ENCODE results near the gene IPCEF1. TPM values are rescaled to one million over a fixed set of nuclear protein-coding genes. Genes with fewer than 3 reads are reported as not detected.

Gene IPCEF1
- total and polyA plus RNA-seq, 2 donors (not counting 3 experiments of a cell fraction or from before 2014, with no cell fraction given): 0.01 to 0.51 TPM

GRCh38 chr6:154106251-154106650, 250.4 kb downstream of the IPCEF1 start:
- Histone ChIP-seq H3K79me2 (ENCODE audit: control insufficient read depth, insufficient read depth, low read length) (no peaks in the 10 kb centered on the region), H3K9me1 (replicated peaks; ENCODE audit: control insufficient read depth, extremely low read depth, insufficient read depth, low read length) (no peaks in the 10 kb centered on the region), H3K9ac (replicated peaks; ENCODE audit: extremely low read depth, insufficient read depth, low read length) (no peak overlapping the region), H3K4me2 (ENCODE audit: insufficient read depth, low read length) (no peak overlapping the region), H3K9me3 (replicated peaks; ENCODE audit: control insufficient read depth, insufficient read depth, low read length) (no peaks in the 10 kb centered on the region), H3K4me3 (replicated peaks in 1 of 3; ENCODE audit: insufficient read depth in 1 of 3, low read depth in 1 of 3, low read length in 3 of 3) (no peak overlapping the region), H3K27me3 (ENCODE audit: control insufficient read depth in 2 of 2, insufficient read depth in 2 of 2, low read length in 2 of 2) (no peaks in the 10 kb centered on the region), H4K20me1 (replicated peaks; ENCODE audit: control insufficient read depth, extremely low read depth, insufficient read depth, low read length) (no peaks in the 10 kb centered on the region), H3K27ac (ENCODE audit: insufficient read depth, low read depth, low read length) (no peak overlapping the region), H2AFZ (ENCODE audit: low read depth, low read length) (no peak overlapping the region), H3K4me1 (ENCODE audit: control insufficient read depth, extremely low read depth, insufficient read depth, low read length) (no peaks in the 10 kb centered on the region), H3K36me3 (ENCODE audit: control insufficient read depth in 2 of 2, extremely low read depth in 1 of 2, insufficient read depth in 2 of 2, low read length in 2 of 2) (no peaks in the 10 kb centered on the region)
- POLR2A ChIA-PET: no interaction called here
- DNase-seq (ENCODE audit: low read depth, low spot score) (no peak), FAIRE-seq (no peak)
- dilution Hi-C loops (cut with MboI; ENCODE audit: extremely low pct_ligation_motif_present, low sequenced_read_pairs): no loop called here
- CTCF ChIA-PET: no interaction called here
- no peak for TF ChIP-seq MAX (IDR thresholded peaks at IDR 0.05; ENCODE audit: insufficient read depth, insufficient read length)
- TF ChIP-seq POLR2AphosphoS5 (IDR thresholded peaks at IDR 0.05; ENCODE audit: insufficient read depth, low read depth, low read length): no peak
- no peak for TF ChIP-seq POLR2A (IDR thresholded peaks at IDR 0.05; ENCODE audit: low read depth, low read length)
- TF ChIP-seq GATA2 (IDR thresholded peaks at IDR 0.05; ENCODE audit: insufficient read depth, insufficient read length, low read depth, low read length): no peak
- no peak for TF ChIP-seq CTCF (IDR thresholded peaks at IDR 0.05; ENCODE audit: extremely low read depth in 1 of 2, insufficient read depth in 1 of 2, low read depth in 1 of 2, low read length in 2 of 2)
- no peak for TF ChIP-seq FOS (IDR thresholded peaks at IDR 0.05; ENCODE audit: borderline replicate concordance, insufficient read depth, low read length)
- no TSS peak for BruUV-seq (replicated peaks)
- intact Hi-C loops (cut with micrococcal nuclease): no loop called here

Other genes starting within 250 kb of the IPCEF1 start
- 11.0 and 15.6 TPM in 2 replicates for gene CNKSR3, start 153.9 kb upstream of the IPCEF1 start, total RNA-seq
- gene CNKSR3, start 153.9 kb upstream of the IPCEF1 start, polyA plus RNA-seq: 2.3 TPM in 2 replicates